ENCODE data around the gene OSBPL9.

OSBPL9 gene

GRCh38 chr1:51734896-51735745, 118.2 kb downstream of the OSBPL9 start:
- DNase-seq (ENCODE audit: low read depth in 1 of 2, low spot score in 1 of 2), result no peak

- DNase-seq (ENCODE audit: low read depth in 1 of 2, low spot score in 1 of 2), result no peak
Measured at GRCh38 chr1:51735746-51736254, 118.9 kb downstream of the OSBPL9 start.

GRCh38 chr1:51736702-51737101, 119.8 kb downstream of the OSBPL9 start:
- DNase-seq (ENCODE audit: low read depth in 1 of 2, low spot score in 1 of 2), result no peak

- no peak for DNase-seq (ENCODE audit: low read depth in 1 of 2, low spot score in 1 of 2)
Measured at GRCh38 chr1:51738681-51739080, 121.8 kb downstream of the OSBPL9 start.

- DNase-seq (ENCODE audit: low read depth in 1 of 2, low spot score in 1 of 2), result no peak
Measured at GRCh38 chr1:51740652-51741051, 123.8 kb downstream of the OSBPL9 start.

- no peak for DNase-seq (ENCODE audit: low read depth in 1 of 2, low spot score in 1 of 2)
Measured at GRCh38 chr1:51741121-51741681, 124.3 kb downstream of the OSBPL9 start.

- DNase-seq (ENCODE audit: low read depth in 1 of 2, low spot score in 1 of 2), result no peak
Measured at GRCh38 chr1:51744506-51745303, 127.8 kb downstream of the OSBPL9 start.

GRCh38 chr1:51745304-51745570, 128.3 kb downstream of the OSBPL9 start:
- no peak for DNase-seq (ENCODE audit: low read depth in 1 of 2, low spot score in 1 of 2)

- DNase-seq (ENCODE audit: low read depth in 1 of 2, low spot score in 1 of 2), result no peak
Measured at GRCh38 chr1:51749151-51749550, 132.3 kb downstream of the OSBPL9 start.

GRCh38 chr1:51750218-51750617, 133.3 kb downstream of the OSBPL9 start:
- DNase-seq (ENCODE audit: low read depth in 1 of 2, low spot score in 1 of 2), result no peak

GRCh38 chr1:51750729-51751128, 133.8 kb downstream of the OSBPL9 start:
- no peak for DNase-seq (ENCODE audit: low read depth in 1 of 2, low spot score in 1 of 2)

GRCh38 chr1:51752073-51752948, 135.4 kb downstream of the OSBPL9 start:
- no peak for DNase-seq (ENCODE audit: low read depth in 1 of 2, low spot score in 1 of 2)

GRCh38 chr1:51753969-51754368, 137.1 kb downstream of the OSBPL9 start:
- no peak for DNase-seq (ENCODE audit: low read depth in 1 of 2, low spot score in 1 of 2)

- DNase-seq (ENCODE audit: low read depth in 1 of 2, low spot score in 1 of 2), result no peak
Measured at GRCh38 chr1:51754666-51755065, 137.8 kb downstream of the OSBPL9 start.

GRCh38 chr1:51755437-51755836, 138.5 kb downstream of the OSBPL9 start:
- no peak for DNase-seq (ENCODE audit: low read depth in 1 of 2, low spot score in 1 of 2)

- no peak for DNase-seq (ENCODE audit: low read depth in 1 of 2, low spot score in 1 of 2)
Measured at GRCh38 chr1:51756290-51756689, 139.4 kb downstream of the OSBPL9 start.

- DNase-seq (ENCODE audit: low read depth in 1 of 2, low spot score in 1 of 2), result no peak
Measured at GRCh38 chr1:51758310-51758709, 141.4 kb downstream of the OSBPL9 start.

GRCh38 chr1:51760872-51761271, 144.0 kb downstream of the OSBPL9 start:
- DNase-seq (ENCODE audit: low read depth in 1 of 2, low spot score in 1 of 2), result no peak

GRCh38 chr1:51761351-51761750, 144.5 kb downstream of the OSBPL9 start:
- DNase-seq (ENCODE audit: low read depth in 1 of 2, low spot score in 1 of 2), result no peak

- DNase-seq (ENCODE audit: low read depth in 1 of 2, low spot score in 1 of 2), result no peak
Measured at GRCh38 chr1:51768971-51769588, 152.2 kb downstream of the OSBPL9 start.

- DNase-seq (ENCODE audit: low read depth in 1 of 2, low spot score in 1 of 2), result no peak
Measured at GRCh38 chr1:51776408-51776807, 159.5 kb downstream of the OSBPL9 start.
